HG02970 (cell line): ENCODE data around the gene CCZ1B.
"Not testable (repeated sequence)": the region's sequence is repeated elsewhere in the genome, so short reads cannot be mapped to it uniquely, and the experiment has no call there.

ENCODE experiments used
- ATAC-seq: cut with Tn5 transposase; IDR thresholded peaks from one replicate; pipeline ENCODE4 v1.9.1; 2021; ENCODE audit warnings: mild to moderate bottlenecking, moderate library complexity, moderate number of reproducible peaks; ENCODE audit not compliant: unreplicated experiment, low FRiP score

Gene CCZ1B

DNA sequence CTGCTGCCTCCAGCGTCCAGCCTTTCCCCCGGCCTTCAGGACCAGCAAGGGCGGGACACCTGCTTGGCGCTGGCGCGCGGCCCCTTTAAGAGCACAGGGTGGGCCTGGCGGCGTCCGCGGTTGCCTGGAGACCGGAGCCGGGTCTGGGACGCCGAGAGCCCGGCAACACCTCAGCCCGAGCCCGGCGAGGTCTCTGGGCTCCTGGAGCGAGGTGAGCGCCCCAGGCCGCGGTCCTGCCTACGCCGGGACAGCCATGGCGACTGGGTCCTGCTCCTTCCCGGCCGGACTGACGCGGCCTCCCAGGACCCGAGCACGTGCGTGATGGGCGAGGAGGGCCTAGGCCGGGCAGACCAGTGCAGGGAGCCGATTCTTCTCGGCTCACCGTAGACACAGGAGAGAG, 72.1 kb downstream of the CCZ1B start, which contains the start of gene RSPH10B2:
RSPH10B2 (plus strand) TSS at position 140 of the 400 bp plus-strand sequence. CDS start 3,575 bp downstream, outside the sequence.
- not testable (repeated sequence) for ATAC-seq

DNA sequence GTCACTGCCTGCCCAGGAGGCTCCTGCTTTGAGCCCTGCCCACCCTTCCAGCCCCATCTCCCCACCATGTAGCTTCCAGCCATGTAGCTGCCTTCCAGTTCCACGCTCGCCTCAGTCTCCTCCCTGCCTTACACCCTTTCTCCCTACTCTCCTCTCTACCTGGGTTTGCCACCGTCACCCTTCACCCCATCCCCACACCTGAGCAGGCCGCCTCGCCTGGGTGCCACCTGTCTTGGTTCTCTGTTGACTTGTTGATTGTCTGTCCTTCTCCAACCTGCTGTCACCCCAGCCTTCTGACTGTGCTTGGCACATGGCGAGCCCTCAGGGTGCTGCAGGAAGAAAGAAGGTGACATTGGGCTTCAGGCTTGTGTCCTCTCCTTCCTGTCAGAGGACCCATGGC, 75.9 kb downstream of the CCZ1B start:
- not testable (repeated sequence) for ATAC-seq

DNA sequence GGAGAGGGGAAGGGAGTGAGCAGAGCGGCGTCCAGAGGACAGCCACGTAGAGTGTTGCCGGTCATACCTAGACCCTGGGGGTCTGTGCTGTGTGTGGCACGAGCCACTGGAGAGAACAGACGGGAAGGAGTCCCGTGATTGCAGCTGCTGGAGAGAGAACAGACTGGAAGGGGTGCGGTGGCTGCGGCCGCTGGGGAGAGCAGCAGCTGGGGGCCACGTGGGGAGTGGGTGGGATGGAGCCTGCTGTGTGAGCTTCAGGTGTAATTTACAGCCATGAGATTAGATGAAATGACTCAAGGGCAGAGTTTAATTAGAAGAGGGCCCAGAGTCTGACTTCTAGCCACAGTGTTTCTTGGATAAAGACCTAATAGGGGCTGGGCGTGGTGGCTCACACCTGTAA, 76.7 kb downstream of the CCZ1B start:
- ATAC-seq = not testable (repeated sequence)
